Breast epithelium (tissue), 3 donors: ENCODE data around the gene ADAM12.

Experiments used
- CTCF ChIP-seq, 3 donors: fragments of 450-650 bp; IDR thresholded peaks; one replicate each; pipeline ENCODE4 v1.5.1; 2016 to 2017; ENCODE audit warnings: antibody characterized with exemption in 3 of 3, mild to moderate bottlenecking in 3 of 3, moderate library complexity in 3 of 3
- POLR2A ChIP-seq: fragments of 450-650 bp; IDR thresholded peaks from one replicate; pipeline ENCODE4 v1.6.1; 2016; ENCODE audit warnings: antibody characterized with exemption, mild to moderate bottlenecking, moderate library complexity
- POLR2AphosphoS5 ChIP-seq, 3 donors: sonication (generic); formaldehyde crosslinking; IDR thresholded peaks; one replicate each; pipeline ENCODE4 v1.6.1; 2017; ENCODE audit warnings: antibody characterized with exemption in 3 of 3

- TF ChIP-seq POLR2A (no peak), CTCF (IDR thresholded peaks at IDR 0.05) (no peak), POLR2AphosphoS5 (IDR thresholded peaks at IDR 0.05) (no peak)
Observed at GRCh38 chr10:126160571-126160970, 227.7 kb downstream of the ADAM12 start.
